SK-N-SH treated with all-trans-retinoic acid at 6 μM for 48 hours (cell line): ENCODE data around the gene DLG2.

ENCODE experiments used
- ATAC-seq: fragments of 200-7000 bp; cut with Tn5 transposase; 3 replicates; pipeline ENCODE4 v1.9.1; 2020; ENCODE audit warnings: mild to moderate bottlenecking, moderate library complexity
- ARNTL ChIP-seq: fragments of 450-650 bp; formaldehyde crosslinking; IDR thresholded peaks from 2 replicates; pipeline ENCODE4 v1.5.0; 2020; ENCODE audit warnings: low read depth, mild to moderate bottlenecking, moderate library complexity, borderline replicate concordance
- BACH2 ChIP-seq: fragments of 250-450 bp; sonication (Bioruptor Pico); IDR thresholded peaks from 2 replicates; pipeline ENCODE4 v1.9.0; 2021; ENCODE audit warnings: mild to moderate bottlenecking, borderline replicate concordance
- CREB5 ChIP-seq: fragments of 250-450 bp; sonication (Bioruptor Pico); IDR thresholded peaks from 2 replicates; pipeline ENCODE4 v1.5.1; 2020; ENCODE audit warnings: low read depth, mild to moderate bottlenecking, moderate library complexity
- CSDC2 ChIP-seq: fragments of 250-450 bp; sonication (Bioruptor Pico); IDR thresholded peaks from 2 replicates; pipeline ENCODE4 v1.5.0; 2020; ENCODE audit warnings: mild to moderate bottlenecking, moderate library complexity
- CSRNP3 ChIP-seq: fragments of 250-450 bp; sonication (Bioruptor Pico); IDR thresholded peaks from 2 replicates; pipeline ENCODE4 v1.5.1; 2021; ENCODE audit warnings: mild to moderate bottlenecking, moderate library complexity
- ESRRG ChIP-seq: fragments of 250-450 bp; sonication (Bioruptor Pico); IDR thresholded peaks from 2 replicates; pipeline ENCODE4 v1.6.1; 2021; ENCODE audit warnings: mild to moderate bottlenecking
- GLIS3 ChIP-seq: fragments of 250-450 bp; sonication (Bioruptor Pico); IDR thresholded peaks from 2 replicates; pipeline ENCODE4 v1.5.0; 2020; ENCODE audit warnings: mild to moderate bottlenecking, moderate library complexity
- ISL1 ChIP-seq: fragments of 250-450 bp; sonication (Bioruptor Pico); IDR thresholded peaks from 2 replicates; pipeline ENCODE4 v2.1.2; 2022; ENCODE audit warnings: mild to moderate bottlenecking, moderate library complexity
- OSR1 ChIP-seq: fragments of 250-450 bp; sonication (Bioruptor Pico); IDR thresholded peaks from 2 replicates; pipeline ENCODE4 v1.8.0; 2022; ENCODE audit warnings: moderate library complexity, mild to moderate bottlenecking, inconsistent platforms
- PATZ1 ChIP-seq: fragments of 250-450 bp; sonication (Bioruptor Pico); IDR thresholded peaks from 2 replicates; pipeline ENCODE4 v1.8.0; 2020; ENCODE audit warnings: mild to moderate bottlenecking, moderate library complexity, borderline replicate concordance
- RARB ChIP-seq: fragments of 250-450 bp; sonication (Bioruptor Pico); IDR thresholded peaks from 2 replicates; pipeline ENCODE4 v1.8.0; 2021; ENCODE audit warnings: mild to moderate bottlenecking, moderate library complexity
- SNAI2 ChIP-seq: fragments of 250-450 bp; sonication (Bioruptor Pico); IDR thresholded peaks from 2 replicates; pipeline ENCODE4 v1.5.0; 2020; ENCODE audit warnings: mild to moderate bottlenecking, moderate library complexity
- TCF4 ChIP-seq: fragments of 250-450 bp; sonication (Bioruptor Pico); IDR thresholded peaks from 2 replicates; pipeline ENCODE4 v1.8.0; 2021; ENCODE audit warnings: mild to moderate bottlenecking, moderate library complexity, borderline replicate concordance
- TOX ChIP-seq: fragments of 250-450 bp; sonication (Bioruptor Pico); IDR thresholded peaks from 2 replicates; pipeline ENCODE4 v1.8.0; 2021; ENCODE audit warnings: mild to moderate bottlenecking, moderate library complexity, borderline replicate concordance
- TSHZ2 ChIP-seq: fragments of 250-450 bp; sonication (Bioruptor Pico); IDR thresholded peaks from 2 replicates; pipeline ENCODE4 v1.5.0; 2020; ENCODE audit warnings: mild to moderate bottlenecking, moderate library complexity
- ZC3H10 ChIP-seq: fragments of 250-450 bp; sonication (Bioruptor Pico); IDR thresholded peaks from 2 replicates; pipeline ENCODE4 v1.5.1; 2021; ENCODE audit warnings: mild to moderate bottlenecking, moderate library complexity
- ZFP3 ChIP-seq: fragments of 250-450 bp; sonication (Bioruptor Pico); IDR thresholded peaks from 2 replicates; pipeline ENCODE4 v1.5.0; 2020; ENCODE audit warnings: mild to moderate bottlenecking, moderate library complexity
- ZFP30 ChIP-seq: fragments of 450-650 bp; formaldehyde crosslinking; IDR thresholded peaks from 2 replicates; pipeline ENCODE4 v1.5.0; 2022; ENCODE audit warnings: mild to moderate bottlenecking, moderate library complexity
- ZNF565 ChIP-seq: fragments of 450-650 bp; formaldehyde crosslinking; conservative IDR thresholded peaks from 2 replicates; pipeline ENCODE4 v1.5.0; 2020; ENCODE audit warnings: low read depth, mild to moderate bottlenecking, moderate library complexity
- ZNF70 ChIP-seq: fragments of 450-650 bp; formaldehyde crosslinking; IDR thresholded peaks from 2 replicates; pipeline ENCODE4 v1.5.0; 2020; ENCODE audit warnings: mild to moderate bottlenecking, moderate library complexity
- ZNF8 ChIP-seq: fragments of 450-650 bp; formaldehyde crosslinking; IDR thresholded peaks from 2 replicates; pipeline ENCODE4 v1.5.0; 2020; ENCODE audit warnings: mild to moderate bottlenecking, moderate library complexity

Gene DLG2

GRCh38 chr11:84383576-84383975 lies 1243.6 kb downstream of the DLG2 start (continued):
- no peak for TF ChIP-seq CSRNP3

GRCh38 chr11:84381666-84382065 lies 1245.5 kb downstream of the DLG2 start:
- ATAC-seq = no peak
- peak; percentile 53; the same call in 1 of the 2 replicates for TF ChIP-seq TCF4
- no peak for TF ChIP-seq CSDC2
- no peak for TF ChIP-seq SNAI2 (CRISPR knock-in tag)
- 0 out of 2 replicates have a peak, but pooled peaks have one; percentile 24 for TF ChIP-seq TSHZ2 (CRISPR knock-in tag)
- TF ChIP-seq ZC3H10 (CRISPR knock-in tag) = no peak
- no peak for TF ChIP-seq ZNF8 (CRISPR knock-in tag)

GRCh38 chr11:84372381-84372950 lies 1254.7 kb downstream of the DLG2 start:
- peak; percentile 84 for ATAC-seq
- 0 out of 2 replicates have a peak, but pooled peaks have one; percentile 45 for TF ChIP-seq RARB (CRISPR knock-in tag)
- no peak; the same call in 1 of the 2 replicates for TF ChIP-seq TCF4
- TF ChIP-seq TSHZ2 (CRISPR knock-in tag) = no peak
- no peak for TF ChIP-seq CSDC2
- no peak for TF ChIP-seq ZFP30
- TF ChIP-seq ARNTL = peak; percentile 37; the same call in 1 of the 2 replicates
- no peak for TF ChIP-seq ZNF565 (CRISPR knock-in tag)
- TF ChIP-seq ZFP3 = no peak
- TF ChIP-seq ZC3H10 (CRISPR knock-in tag) = peak; percentile 10; the same call in 1 of the 2 replicates
- TF ChIP-seq CREB5 (CRISPR knock-in tag) = no peak
- no peak for TF ChIP-seq BACH2 (CRISPR knock-in tag)
- no peak for TF ChIP-seq GLIS3 (CRISPR knock-in tag)
- no peak for TF ChIP-seq OSR1
- no peak for TF ChIP-seq ZNF70
- peak; percentile 59 for TF ChIP-seq TOX
- TF ChIP-seq ISL1 (CRISPR knock-in tag) = no peak
- no peak for TF ChIP-seq ESRRG (CRISPR knock-in tag)
- TF ChIP-seq PATZ1 (CRISPR knock-in tag) = 0 out of 2 replicates have a peak, but pooled peaks have one; percentile 28
